Measurements from ENCODE around the gene ATP6V1F. TPM values are rescaled to one million over a fixed set of nuclear protein-coding genes. Genes with fewer than 3 reads are reported as not detected.

Gene ATP6V1F
- polyA plus RNA-seq, 3 donors = 327 to 593 (median 511) TPM

GRCh38 chr7:128845987-128846386, 16.7 kb upstream of the ATP6V1F start:
- Histone ChIP-seq H3K27ac (ENCODE audit: low read depth in 1 of 2, low read length in 2 of 2) (no peak overlapping the region), H3K4me1 (ENCODE audit: control insufficient read depth in 1 of 2, insufficient read depth in 2 of 2, low read length in 2 of 2) (no peaks in the 10 kb centered on the region), H3K79me2 (ENCODE audit: insufficient read depth, low read length) (no peaks in the 10 kb centered on the region), H3K4me2 (replicated peaks; ENCODE audit: extremely low read depth, low read length, poor library complexity, severe bottlenecking) (no peak overlapping the region), H3K27me3 (ENCODE audit: control insufficient read depth in 2 of 2, insufficient read depth in 2 of 2, low read length in 2 of 2) (no peaks in the 10 kb centered on the region), H2AFZ (ENCODE audit: insufficient read depth, low read depth, low read length, poor library complexity, severe bottlenecking) (no peak overlapping the region), H3K9ac (ENCODE audit: insufficient read depth, low read length, poor library complexity, severe bottlenecking) (no peak overlapping the region), H3K36me3 (replicated peaks in 1 of 2; ENCODE audit: control insufficient read depth in 1 of 2, insufficient read depth in 2 of 2, low read length in 2 of 2) (no peaks in the 10 kb centered on the region), H3K9me3 (replicated peaks in 1 of 2; ENCODE audit: control insufficient read depth in 1 of 2, insufficient read depth in 1 of 2, low read length in 2 of 2) (no peaks in the 10 kb centered on the region), H4K20me1 (ENCODE audit: insufficient read depth, low read length) (no peaks in the 10 kb centered on the region), H3K4me3 (replicated peaks in 1 of 3; ENCODE audit: low read depth in 2 of 3, low read length in 3 of 3) (no peak overlapping the region)
- peaks cover 2 to 5% (median 4%) of the 10 kb centered on the region in 3 donors for H3K27me3 Mint-ChIP-seq (ENCODE audit: low read depth in 3 of 3)
- no peak for TF ChIP-seq CTCF (IDR thresholded peaks at IDR 0.05)
- H3K36me3 Mint-ChIP-seq = no peaks in the 10 kb centered on the region
- intact Hi-C loops (cut with micrococcal nuclease) = no loop called here
- H3K9me3 Mint-ChIP-seq = no peaks in the 10 kb centered on the region
- WGBS (ENCODE audit: insufficient coverage) = 92% methylated on average over 18 of the region's 19 CpGs
- H3K27ac Mint-ChIP-seq = no peak overlapping the region
- H3K4me1 Mint-ChIP-seq = peaks cover 3% of the 10 kb centered on the region
- no peak overlapping the region for H3K4me3 Mint-ChIP-seq
- no peak for DNase-seq

- H3K4me3 Mint-ChIP-seq = no peak overlapping the region
Observed at GRCh38 chr7:128846781-128847444, 15.7 kb upstream of the ATP6V1F start.

More at GRCh38 chr7:128846781-128847444, 15.7 kb upstream of the ATP6V1F start:
- no peak for TF ChIP-seq CTCF (IDR thresholded peaks at IDR 0.05)
- Mint-ChIP-seq H3K4me1 (peaks cover 2% of the 10 kb centered on the region), H3K9me3 (no peaks in the 10 kb centered on the region), H3K27me3 (ENCODE audit: low read depth in 3 of 3) (peaks cover 2 to 5% (median 4%) of the 10 kb centered on the region in 3 donors), H3K36me3 (no peaks in the 10 kb centered on the region), H3K27ac (peak overlapping the region in 1 of 7 donors; percentile 72)
- 100% methylated on average over 1 of the region's 14 CpGs for WGBS (ENCODE audit: insufficient coverage)
- H3K9me3 ChIP-seq (replicated peaks in 1 of 2; ENCODE audit: control insufficient read depth in 1 of 2, insufficient read depth in 1 of 2, low read length in 2 of 2) = no peaks in the 10 kb centered on the region
- no peaks in the 10 kb centered on the region for H3K4me1 ChIP-seq (ENCODE audit: control insufficient read depth in 1 of 2, insufficient read depth in 2 of 2, low read length in 2 of 2)
- H3K9ac ChIP-seq (ENCODE audit: insufficient read depth, low read length, poor library complexity, severe bottlenecking) = no peak overlapping the region
- intact Hi-C loops (cut with micrococcal nuclease) = no loop called here
- no peaks in the 10 kb centered on the region for H3K27me3 ChIP-seq (ENCODE audit: control insufficient read depth in 2 of 2, insufficient read depth in 2 of 2, low read length in 2 of 2)
- no peak overlapping the region for H3K4me2 ChIP-seq (replicated peaks; ENCODE audit: extremely low read depth, low read length, poor library complexity, severe bottlenecking)
- H3K36me3 ChIP-seq (replicated peaks in 1 of 2; ENCODE audit: control insufficient read depth in 1 of 2, insufficient read depth in 2 of 2, low read length in 2 of 2) = no peaks in the 10 kb centered on the region
- H3K79me2 ChIP-seq (ENCODE audit: insufficient read depth, low read length) = no peaks in the 10 kb centered on the region
- DNase-seq = no peak
- H2AFZ ChIP-seq (ENCODE audit: insufficient read depth, low read depth, low read length, poor library complexity, severe bottlenecking) = no peak overlapping the region
- H3K27ac ChIP-seq (ENCODE audit: low read depth in 1 of 2, low read length in 2 of 2) = no peak overlapping the region
- H4K20me1 ChIP-seq (ENCODE audit: insufficient read depth, low read length) = no peaks in the 10 kb centered on the region
- H3K4me3 ChIP-seq (replicated peaks in 1 of 3; ENCODE audit: low read depth in 2 of 3, low read length in 3 of 3) = no peak overlapping the region

Measured in CD14-positive monocyte (primary cell).